PC-9 (cell line): ENCODE data around the gene RASSF3.

Experiments
- CTCF ChIP-seq: fragments of 200-600 bp; sonication (generic); conservative IDR thresholded peaks from 2 replicates; pipeline ENCODE4 v1.6.1; 2017; ENCODE audit warnings: mixed run types, antibody characterized with exemption, mild to moderate bottlenecking, moderate library complexity
- EZH2 ChIP-seq: fragments of 200-600 bp; sonication (generic); IDR thresholded peaks from 2 replicates; pipeline ENCODE4 v1.8.0; 2017; ENCODE audit warnings: antibody characterized with exemption, low read depth

- TF ChIP-seq CTCF = no peak
- no peak for TF ChIP-seq EZH2
Measured at GRCh38 chr12:64634508-64635092, 24.3 kb downstream of the RASSF3 start.
